PC-3 (cell line): ENCODE results near the gene MGAT4A.

Source experiments
- EZH2 ChIP-seq: fragments of 300-600 bp; sonication (generic); IDR thresholded peaks from one replicate; pipeline ENCODE4 v1.6.1; 2017; ENCODE audit warnings: antibody characterized with exemption, mild to moderate bottlenecking, low read length; ENCODE audit not compliant: unreplicated experiment
- EZH2phosphoT487 ChIP-seq: fragments of 300-600 bp; sonication (generic); IDR thresholded peaks from 2 replicates; pipeline ENCODE4 v1.6.1; 2018; ENCODE audit warnings: mild to moderate bottlenecking, antibody characterized with exemption, low read length, borderline replicate concordance
- TF ChIP-seq, protein P1 (sequence below): fragments of 300-600 bp; sonication (generic); conservative IDR thresholded peaks from 2 replicates; pipeline ENCODE4 v1.5.1; 2017; ENCODE audit warnings: antibody characterized with exemption, low read depth, mild to moderate bottlenecking, low read length

- TF ChIP-seq EZH2 (no peak), EZH2phosphoT487 (no peak)
- TF ChIP-seq, protein P1, sequence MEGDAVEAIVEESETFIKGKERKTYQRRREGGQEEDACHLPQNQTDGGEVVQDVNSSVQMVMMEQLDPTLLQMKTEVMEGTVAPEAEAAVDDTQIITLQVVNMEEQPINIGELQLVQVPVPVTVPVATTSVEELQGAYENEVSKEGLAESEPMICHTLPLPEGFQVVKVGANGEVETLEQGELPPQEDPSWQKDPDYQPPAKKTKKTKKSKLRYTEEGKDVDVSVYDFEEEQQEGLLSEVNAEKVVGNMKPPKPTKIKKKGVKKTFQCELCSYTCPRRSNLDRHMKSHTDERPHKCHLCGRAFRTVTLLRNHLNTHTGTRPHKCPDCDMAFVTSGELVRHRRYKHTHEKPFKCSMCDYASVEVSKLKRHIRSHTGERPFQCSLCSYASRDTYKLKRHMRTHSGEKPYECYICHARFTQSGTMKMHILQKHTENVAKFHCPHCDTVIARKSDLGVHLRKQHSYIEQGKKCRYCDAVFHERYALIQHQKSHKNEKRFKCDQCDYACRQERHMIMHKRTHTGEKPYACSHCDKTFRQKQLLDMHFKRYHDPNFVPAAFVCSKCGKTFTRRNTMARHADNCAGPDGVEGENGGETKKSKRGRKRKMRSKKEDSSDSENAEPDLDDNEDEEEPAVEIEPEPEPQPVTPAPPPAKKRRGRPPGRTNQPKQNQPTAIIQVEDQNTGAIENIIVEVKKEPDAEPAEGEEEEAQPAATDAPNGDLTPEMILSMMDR, result no peak
Observed at GRCh38 chr2:98643496-98644100, 87.3 kb downstream of the MGAT4A start.
